Amniotic stem cell (primary cell): ENCODE data around the gene PCDHA13.
"Not testable (repeated sequence)": the region's sequence is repeated elsewhere in the genome, so short reads cannot be mapped to it uniquely, and the experiment has no call there.

Source experiments
- DNase-seq: peaks from one replicate; lab custom pipeline; 2025; lab: John Stamatoyannopoulos, UW

PCDHA13 gene, protein sequence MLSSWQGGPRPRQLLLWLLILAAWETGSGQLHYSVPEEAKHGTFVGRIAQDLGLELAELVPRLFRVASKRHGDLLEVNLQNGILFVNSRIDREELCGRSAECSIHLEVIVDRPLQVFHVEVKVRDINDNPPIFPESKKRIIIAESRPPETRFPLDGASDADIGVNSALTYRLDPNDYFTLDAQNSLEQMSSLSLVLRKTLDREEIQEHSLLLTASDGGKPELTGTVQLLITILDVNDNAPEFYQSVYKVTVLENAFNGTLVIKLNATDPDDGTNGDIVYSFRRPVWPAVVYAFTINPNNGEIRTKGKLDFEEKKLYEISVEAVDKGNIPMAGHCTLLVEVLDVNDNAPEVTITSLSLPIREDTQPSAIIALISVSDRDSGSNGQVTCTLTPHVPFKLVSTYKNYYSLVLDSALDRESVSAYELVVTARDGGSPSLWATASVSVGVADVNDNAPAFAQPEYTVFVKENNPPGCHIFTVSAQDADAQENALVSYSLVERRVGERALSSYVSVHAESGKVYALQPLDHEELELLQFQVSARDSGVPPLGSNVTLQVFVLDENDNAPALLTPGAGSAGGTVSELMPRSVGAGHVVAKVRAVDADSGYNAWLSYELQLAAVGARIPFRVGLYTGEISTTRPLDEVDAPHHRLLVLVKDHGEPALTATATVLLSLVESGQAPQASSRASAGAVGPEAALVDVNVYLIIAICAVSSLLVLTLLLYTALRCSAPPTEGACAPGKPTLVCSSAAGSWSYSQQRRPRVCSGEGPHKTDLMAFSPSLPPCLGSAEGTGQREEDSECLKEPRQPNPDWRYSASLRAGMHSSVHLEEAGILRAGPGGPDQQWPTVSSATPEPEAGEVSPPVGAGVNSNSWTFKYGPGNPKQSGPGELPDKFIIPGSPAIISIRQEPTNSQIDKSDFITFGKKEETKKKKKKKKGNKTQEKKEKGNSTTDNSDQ

DNA sequence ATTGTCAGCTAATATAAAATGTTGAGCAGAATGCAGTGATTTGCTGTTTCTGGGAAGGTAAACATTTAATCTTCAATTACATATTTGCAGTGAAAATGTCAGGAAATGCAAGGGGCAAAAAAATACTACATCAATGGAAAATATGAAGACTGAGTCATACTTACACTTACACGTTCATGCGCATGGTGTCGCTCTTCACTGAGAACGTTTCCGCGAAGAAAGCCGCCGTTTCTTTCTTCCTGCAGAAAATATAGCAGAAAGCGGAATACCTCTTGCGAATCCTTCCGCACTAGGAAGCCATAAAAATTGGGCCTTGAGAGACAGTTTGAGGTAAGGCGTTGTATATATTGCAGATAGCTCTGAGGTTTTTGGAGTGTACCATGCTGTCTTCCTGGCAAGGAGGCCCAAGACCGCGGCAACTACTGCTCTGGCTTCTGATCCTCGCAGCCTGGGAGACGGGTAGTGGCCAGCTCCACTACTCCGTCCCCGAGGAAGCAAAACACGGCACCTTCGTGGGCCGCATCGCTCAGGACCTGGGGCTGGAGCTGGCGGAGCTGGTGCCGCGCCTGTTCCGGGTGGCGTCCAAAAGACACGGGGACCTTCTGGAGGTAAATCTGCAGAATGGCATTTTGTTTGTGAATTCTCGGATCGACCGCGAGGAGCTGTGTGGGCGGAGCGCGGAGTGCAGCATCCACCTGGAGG, at the start of gene PCDHA13:
TSS of gene PCDHA13 (plus strand) at position 236 of the 702 bp plus-strand sequence. CDS start at position 381, 145 bp downstream.
- DNase-seq: no peak

DNA sequence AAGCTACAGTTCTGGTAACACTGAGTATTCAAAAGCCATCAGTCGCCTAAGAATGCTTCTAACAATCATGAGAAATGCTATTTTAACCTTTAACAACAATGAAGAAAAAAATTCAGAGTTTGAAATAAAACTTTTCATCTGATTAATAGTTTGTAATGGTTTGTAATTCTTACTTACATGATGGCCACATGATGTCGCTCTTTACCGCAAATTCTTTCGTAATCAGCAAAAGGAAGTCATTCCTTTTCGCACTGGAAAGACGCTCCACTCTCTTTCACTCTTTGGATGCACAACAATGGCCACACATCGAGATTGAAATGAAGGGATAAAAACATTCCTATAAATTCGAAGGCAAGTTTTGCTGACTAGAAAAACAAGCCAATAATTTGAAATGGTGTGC, 47.9 kb upstream of the PCDHA13 start, which contains the start of gene PCDHA7:
TSS of gene PCDHA7 (plus strand) at position 277 of the 400 bp plus-strand sequence. CDS start at position 392, 115 bp downstream.
- no peak for DNase-seq

DNA sequence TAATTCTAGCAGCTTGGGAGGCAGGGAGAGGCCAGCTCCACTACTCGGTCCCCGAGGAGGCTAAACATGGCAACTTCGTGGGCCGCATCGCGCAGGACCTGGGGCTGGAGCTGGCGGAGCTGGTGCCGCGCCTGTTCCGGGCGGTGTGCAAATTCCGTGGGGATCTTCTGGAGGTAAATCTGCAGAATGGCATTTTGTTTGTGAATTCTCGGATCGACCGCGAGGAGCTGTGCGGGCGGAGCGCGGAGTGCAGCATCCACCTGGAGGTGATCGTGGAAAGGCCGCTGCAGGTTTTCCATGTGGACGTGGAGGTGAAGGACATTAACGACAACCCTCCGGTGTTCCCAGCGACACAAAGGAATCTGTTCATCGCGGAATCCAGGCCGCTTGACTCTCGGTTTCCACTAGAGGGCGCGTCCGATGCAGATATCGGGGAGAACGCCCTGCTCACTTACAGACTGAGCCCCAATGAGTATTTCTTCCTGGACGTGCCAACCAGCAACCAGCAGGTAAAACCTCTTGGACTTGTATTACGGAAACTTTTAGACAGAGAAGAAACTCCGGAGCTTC, 47.4 kb upstream of the PCDHA13 start:
- not testable (repeated sequence) for DNase-seq

DNA sequence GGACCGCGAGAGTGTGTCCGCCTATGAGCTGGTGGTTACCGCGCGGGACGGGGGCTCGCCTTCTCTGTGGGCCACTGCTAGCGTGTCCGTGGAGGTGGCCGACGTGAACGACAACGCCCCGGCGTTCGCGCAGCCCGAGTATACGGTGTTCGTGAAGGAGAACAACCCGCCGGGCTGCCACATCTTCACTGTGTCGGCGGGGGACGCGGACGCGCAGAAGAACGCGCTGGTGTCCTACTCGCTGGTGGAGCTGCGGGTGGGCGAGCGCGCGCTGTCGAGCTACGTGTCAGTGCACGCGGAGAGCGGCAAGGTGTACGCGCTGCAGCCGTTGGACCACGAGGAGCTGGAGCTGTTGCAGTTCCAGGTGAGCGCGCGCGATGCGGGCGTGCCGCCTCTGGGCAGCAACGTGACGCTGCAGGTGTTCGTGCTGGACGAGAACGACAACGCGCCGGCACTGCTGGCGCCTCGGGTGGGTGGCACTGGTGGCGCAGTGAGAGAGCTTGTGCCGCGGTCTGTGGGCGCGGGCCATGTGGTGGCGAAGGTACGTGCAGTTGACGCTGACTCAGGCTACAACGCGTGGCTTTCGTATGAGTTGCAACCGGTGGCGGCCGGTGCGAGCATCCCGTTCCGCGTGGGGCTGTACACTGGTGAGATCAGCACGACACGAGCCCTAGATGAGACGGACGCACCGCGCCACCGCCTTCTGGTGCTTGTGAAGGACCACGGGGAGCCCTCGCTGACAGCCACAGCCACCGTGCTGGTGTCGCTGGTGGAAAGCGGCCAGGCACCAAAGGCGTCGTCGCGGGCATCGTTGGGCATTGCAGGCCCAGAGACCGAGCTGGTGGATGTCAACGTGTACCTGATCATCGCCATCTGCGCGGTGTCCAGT, 46.1 kb upstream of the PCDHA13 start:
- DNase-seq: no peak

DNA sequence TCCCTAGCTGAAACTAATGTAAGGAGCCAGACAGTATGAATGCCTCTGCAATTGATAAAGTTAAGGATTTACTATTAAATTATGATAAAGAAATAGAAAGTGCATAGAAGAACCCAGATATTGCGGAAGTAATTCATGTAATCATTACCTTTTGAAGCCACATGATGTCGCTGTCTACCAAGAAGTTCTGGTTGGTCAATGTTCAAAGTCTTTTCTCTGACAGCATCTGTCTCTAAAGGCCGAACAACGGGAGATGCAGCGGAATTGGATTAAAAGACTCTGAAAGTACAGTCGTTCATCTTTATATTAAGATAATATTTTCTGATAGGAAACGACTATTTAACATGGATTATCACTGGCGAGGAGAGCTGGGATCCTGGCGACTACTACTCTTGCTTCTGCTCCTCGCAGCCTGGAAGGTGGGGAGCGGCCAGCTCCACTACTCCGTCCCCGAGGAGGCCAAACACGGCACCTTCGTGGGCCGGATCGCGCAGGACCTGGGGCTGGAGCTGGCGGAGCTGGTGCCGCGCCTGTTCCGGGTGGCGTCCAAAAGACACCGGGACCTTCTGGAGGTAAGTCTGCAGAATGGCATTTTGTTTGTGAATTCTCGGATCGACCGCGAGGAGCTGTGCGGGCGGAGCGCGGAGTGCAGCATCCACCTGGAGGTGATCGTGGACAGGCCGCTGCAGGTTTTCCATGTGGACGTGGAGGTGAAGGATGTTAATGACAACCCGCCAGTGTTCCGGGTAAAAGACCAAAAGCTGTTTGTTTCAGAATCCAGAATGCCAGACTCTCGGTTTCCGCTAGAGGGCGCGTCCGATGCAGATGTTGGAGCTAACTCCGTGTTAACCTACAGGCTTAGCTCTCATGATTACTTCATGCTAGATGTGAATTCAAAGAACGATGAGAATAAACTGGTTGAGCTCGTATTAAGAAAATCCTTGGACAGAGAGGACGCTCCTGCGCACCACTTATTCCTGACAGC, 40.7 kb upstream of the PCDHA13 start, which contains the start of gene PCDHA8:
TSS of gene PCDHA8 (plus strand) at position 210 of the 985 bp plus-strand sequence. CDS start at position 345, 135 bp downstream.
- DNase-seq: no peak

DNA sequence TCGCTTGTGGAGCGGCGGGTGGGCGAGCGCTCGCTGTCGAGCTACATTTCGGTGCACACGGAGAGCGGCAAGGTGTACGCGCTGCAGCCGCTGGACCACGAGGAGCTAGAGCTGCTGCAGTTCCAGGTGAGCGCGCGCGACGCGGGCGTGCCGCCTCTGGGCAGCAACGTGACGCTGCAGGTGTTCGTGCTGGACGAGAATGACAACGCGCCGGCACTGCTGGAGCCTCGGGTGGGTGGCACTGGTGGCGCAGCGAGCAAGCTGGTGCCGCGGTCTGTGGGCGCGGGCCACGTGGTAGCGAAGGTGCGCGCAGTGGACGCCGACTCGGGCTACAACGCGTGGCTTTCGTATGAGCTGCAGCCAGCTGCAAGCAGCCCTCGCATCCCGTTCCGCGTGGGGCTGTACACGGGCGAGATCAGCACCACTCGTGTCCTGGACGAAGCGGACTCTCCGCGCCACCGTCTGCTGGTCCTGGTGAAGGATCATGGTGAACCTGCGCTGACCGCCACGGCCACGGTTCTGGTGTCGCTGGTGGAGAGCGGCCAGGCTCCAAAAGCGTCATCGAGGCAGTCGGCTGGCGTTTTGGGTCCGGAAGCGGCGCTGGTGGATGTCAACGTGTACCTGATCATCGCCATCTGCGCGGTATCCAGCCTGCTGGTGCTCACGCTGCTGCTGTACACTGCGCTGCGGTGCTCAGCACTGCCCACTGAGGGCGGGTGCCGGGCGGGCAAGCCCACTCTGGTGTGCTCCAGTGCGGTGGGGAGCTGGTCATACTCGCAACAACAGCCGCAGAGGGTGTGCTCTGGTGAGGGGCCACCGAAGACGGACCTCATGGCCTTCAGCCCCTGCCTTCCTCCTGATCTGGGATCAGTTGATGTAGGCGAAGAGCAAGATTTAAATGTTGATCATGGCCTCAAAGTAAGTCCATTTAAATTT, 38.9 kb upstream of the PCDHA13 start:
- DNase-seq: no peak

DNA sequence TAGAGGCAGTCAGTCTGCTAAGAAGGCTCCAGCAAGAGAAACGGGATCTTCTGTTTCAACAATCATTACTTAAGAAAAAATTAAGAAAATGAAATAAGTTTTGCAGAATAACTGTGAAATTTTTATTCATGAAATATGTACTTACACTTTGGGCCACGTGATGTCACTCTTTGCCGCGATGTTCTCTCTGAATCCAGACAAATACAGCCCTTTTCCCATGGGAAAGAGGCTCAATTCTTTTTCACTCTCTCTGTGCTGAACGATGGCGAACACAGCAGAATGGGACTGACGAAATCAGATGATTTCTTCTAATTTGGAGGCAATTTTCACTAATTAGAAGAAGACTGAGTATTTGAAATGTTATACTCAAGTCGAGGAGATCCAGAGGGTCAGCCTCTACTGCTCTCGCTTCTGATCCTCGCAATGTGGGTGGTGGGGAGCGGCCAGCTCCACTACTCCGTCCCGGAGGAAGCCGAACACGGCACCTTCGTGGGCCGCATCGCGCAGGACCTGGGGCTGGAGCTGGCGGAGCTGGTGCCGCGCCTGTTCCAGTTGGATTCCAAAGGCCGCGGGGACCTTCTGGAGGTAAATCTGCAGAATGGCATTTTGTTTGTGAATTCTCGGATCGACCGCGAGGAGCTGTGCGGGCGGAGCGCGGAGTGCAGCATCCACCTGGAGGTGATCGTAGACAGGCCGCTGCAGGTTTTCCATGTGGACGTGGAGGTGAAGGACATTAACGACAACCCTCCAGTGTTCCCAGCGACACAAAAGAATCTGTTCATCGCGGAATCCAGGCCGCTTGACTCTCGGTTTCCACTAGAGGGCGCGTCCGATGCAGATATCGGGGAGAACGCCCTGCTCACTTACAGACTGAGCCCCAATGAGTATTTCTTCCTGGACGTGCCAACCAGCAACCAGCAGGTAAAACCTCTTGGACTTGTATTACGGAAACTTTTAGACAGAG, 33.5 kb upstream of the PCDHA13 start, which contains the start of gene PCDHA9:
TSS of gene PCDHA9 (plus strand) at position 244 of the 964 bp plus-strand sequence. CDS start at position 358, 114 bp downstream.
- DNase-seq: not testable (repeated sequence)

DNA sequence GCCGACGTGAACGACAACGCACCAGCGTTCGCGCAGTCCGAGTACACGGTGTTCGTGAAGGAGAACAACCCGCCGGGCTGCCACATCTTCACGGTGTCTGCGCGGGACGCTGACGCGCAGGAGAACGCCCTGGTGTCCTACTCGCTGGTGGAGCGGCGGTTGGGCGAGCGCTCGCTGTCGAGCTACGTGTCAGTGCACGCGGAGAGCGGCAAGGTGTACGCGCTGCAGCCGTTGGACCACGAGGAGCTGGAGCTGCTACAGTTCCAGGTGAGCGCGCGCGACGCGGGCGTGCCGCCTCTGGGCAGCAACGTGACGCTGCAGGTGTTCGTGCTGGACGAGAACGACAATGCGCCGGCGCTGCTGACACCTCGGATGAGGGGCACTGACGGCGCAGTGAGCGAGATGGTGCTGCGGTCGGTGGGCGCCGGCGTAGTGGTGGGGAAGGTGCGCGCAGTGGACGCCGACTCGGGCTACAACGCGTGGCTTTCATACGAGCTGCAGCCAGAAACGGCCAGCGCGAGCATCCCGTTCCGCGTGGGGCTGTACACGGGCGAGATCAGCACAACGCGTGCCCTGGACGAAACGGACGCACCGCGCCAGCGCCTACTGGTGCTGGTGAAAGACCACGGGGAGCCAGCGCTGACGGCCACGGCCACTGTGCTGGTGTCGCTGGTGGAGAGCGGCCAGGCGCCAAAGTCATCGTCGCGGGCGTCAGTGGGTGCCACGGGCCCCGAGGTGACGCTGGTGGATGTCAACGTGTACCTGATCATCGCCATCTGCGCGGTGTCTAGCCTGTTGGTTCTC, 31.9 kb upstream of the PCDHA13 start:
- not testable (repeated sequence) for DNase-seq

DNA sequence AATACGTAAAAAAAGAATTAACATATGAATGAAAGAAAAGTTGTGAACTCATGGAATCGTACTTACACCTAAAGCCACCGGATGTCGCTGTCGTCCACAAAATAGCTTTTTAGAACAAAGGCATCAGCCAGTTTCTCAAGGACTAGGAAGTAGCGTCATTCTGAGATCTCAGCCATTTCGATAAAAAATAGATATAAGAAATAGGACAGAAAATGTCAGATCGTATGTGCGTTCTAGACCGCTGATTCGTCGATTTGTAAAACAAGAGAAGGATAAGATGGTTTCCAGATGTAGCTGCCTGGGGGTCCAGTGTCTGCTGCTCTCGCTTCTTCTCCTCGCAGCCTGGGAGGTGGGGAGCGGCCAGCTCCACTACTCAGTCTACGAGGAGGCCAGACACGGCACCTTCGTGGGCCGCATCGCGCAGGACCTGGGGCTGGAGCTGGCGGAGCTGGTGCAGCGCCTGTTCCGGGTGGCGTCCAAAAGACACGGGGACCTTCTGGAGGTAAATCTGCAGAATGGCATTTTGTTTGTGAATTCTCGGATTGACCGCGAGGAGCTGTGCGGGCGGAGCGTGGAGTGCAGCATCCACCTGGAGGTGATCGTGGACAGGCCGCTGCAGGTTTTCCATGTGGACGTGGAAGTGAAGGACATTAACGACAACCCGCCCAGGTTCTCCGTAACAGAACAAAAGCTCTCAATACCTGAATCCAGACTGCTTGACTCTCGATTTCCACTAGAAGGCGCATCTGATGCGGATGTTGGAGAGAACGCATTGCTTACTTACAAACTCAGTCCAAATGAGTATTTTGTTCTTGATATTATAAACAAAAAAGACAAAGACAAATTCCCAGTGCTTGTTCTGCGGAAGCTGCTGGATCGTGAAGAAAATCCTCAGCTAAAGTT, 25.9 kb upstream of the PCDHA13 start, which contains the start of gene PCDHA10:
TSS of gene PCDHA10 (plus strand) at position 126 of the 903 bp plus-strand sequence. CDS start at position 278, 152 bp downstream.
- DNase-seq: no peak

DNA sequence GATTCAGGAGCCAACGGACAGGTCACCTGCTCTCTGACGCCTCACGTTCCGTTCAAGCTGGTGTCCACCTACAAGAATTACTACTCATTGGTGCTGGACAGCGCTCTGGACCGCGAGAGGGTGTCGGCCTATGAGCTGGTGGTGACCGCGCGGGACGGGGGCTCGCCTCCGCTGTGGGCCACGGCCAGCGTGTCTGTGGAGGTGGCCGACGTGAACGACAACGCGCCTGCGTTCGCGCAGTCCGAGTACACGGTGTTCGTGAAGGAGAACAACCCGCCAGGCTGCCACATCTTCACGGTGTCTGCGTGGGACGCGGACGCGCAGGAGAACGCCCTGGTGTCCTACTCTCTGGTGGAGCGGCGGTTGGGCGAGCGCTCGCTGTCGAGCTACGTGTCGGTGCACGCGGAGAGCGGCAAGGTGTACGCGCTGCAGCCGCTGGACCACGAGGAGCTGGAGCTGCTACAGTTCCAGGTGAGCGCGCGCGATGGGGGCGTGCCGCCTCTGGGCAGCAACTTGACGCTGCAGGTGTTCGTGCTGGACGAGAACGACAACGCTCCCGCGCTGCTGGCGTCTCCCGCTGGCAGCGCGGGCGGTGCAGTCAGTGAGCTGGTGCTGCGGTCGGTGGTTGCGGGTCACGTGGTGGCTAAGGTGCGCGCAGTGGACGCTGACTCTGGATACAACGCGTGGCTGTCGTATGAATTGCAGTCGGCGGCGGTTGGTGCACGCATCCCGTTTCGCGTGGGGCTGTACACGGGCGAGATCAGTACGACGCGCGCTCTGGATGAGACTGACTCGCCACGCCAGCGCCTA, 24.5 kb upstream of the PCDHA13 start:
- DNase-seq: no peak

DNA sequence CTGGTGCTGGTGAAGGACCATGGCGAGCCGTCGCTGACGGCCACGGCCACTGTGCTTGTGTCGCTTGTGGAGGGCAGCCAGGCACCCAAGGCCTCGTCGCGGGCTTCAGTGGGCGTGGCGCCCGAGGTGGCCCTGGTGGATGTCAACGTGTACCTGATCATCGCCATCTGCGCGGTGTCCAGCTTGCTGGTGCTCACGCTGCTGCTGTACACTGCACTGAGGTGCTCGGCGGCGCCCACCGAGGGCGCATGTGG, 24.0 kb upstream of the PCDHA13 start:
- DNase-seq: no peak

DNA sequence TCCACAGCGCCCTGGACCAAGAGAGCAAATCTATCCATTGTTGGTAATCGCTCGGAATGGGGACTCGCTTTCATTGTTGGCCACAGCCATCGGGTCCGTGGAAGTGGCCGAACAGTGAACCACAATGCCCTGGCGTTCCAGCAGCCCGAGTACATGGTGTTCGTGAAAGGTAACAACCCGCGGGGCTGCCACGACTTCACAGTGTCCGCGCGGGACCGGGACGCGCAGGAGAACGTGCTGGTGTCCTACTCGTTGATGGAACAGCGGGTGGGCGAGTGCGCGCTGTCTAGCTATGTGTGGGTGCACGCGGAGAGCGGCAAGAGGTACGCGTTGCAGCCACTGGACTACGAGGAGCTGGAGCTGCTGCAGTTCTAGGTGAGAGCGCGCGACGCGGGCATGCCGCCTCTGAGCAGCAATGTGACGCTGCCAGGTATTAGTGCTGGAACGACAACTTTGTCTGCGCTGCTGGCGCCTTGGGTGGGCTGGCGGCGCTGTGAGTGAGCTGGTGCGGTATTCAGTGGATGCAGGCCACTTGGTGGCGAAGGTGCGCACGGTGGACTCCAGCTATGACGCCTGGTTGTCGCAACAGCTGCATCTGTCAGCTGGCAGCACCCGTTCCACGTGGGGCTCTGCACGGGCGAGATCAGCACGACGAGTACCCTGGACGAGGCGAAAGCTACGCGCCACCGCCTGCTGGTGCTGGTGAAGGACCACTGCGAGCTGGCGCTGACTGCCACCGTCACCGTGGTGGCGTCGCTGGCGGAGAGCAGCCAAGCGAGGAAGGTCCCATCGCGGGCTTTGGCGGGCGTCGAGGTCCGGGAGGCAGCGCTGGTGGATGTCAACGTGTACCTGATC, 19.3 kb upstream of the PCDHA13 start:
- no peak for DNase-seq
